ENCODE measurements around the gene UBL4A. TPM values are rescaled to one million over a fixed set of nuclear protein-coding genes. Genes with fewer than 3 reads are reported as not detected.

The UBL4A gene
- total RNA-seq, 1 donor from 2014 or later, result 20.9 TPM

- TF ChIP-seq CTCF (IDR thresholded peaks at IDR 0.05), result no peak
- ChIA-PET CTCF (no interaction called here), POLR2A (interaction anchor here (0.6 to 3.0 kb wide), 12 partner anchors 11 to 70 kb away, joined by 3 to 27 read pairs (median 4); partner anchors contain the start of genes FAM3A, FAM50A, LAGE3 and RPL10)
- intact Hi-C loops (cut with micrococcal nuclease), result loop anchor here (1.0 to 10.0 kb wide), 5 partner anchors 13 to 57 kb away; partner anchors contain the start of genes FAM3A, FAM50A, GDI1 and SLC10A3
- Mint-ChIP-seq H3K4me1 (peaks cover 14% of the 10 kb centered on the region), H3K4me3 (peak overlapping the region; percentile 93), H3K36me3 (ENCODE audit: low read depth) (peaks cover 20% of the 10 kb centered on the region), H3K9me3 (no peaks in the 10 kb centered on the region), H3K27me3 (no peaks in the 10 kb centered on the region), H3K27ac (peak overlapping the region; percentile 94)
- DNase-seq (no peak), ATAC-seq (ENCODE audit: low read depth) (peak; percentile 70)
Measured at GRCh38 chrX:154457491-154458115, 28.8 kb downstream of the UBL4A start.

GRCh38 chrX:154452823-154453222, 33.6 kb downstream of the UBL4A start:
- ChIA-PET CTCF (no interaction called here), POLR2A (no interaction called here)
- peaks cover 5% of the 10 kb centered on the region for H3K4me1 Mint-ChIP-seq
- H3K9me3 Mint-ChIP-seq, result no peaks in the 10 kb centered on the region
- no peak for TF ChIP-seq CTCF (IDR thresholded peaks at IDR 0.05)
- no peak overlapping the region for H3K27ac Mint-ChIP-seq
- ATAC-seq (ENCODE audit: low read depth), result no peak
- DNase-seq, result no peak
- intact Hi-C loops (cut with micrococcal nuclease), result loop anchor here (10.0 kb wide), 1 partner anchor 62 kb away; the partner anchor contains the start of gene FAM3A
- H3K27me3 Mint-ChIP-seq, result no peaks in the 10 kb centered on the region
- H3K36me3 Mint-ChIP-seq (ENCODE audit: low read depth), result peaks cover 28% of the 10 kb centered on the region
- H3K4me3 Mint-ChIP-seq, result no peak overlapping the region

GRCh38 chrX:154450312-154450711, 36.1 kb downstream of the UBL4A start:
- no peaks in the 10 kb centered on the region for H3K27me3 Mint-ChIP-seq
- no peak for ATAC-seq (ENCODE audit: low read depth)

GRCh38 chrX:154449618-154450017, 36.8 kb downstream of the UBL4A start:
- no peaks in the 10 kb centered on the region for H3K27me3 Mint-ChIP-seq
- H3K4me3 Mint-ChIP-seq, result no peak overlapping the region
- peaks cover 40% of the 10 kb centered on the region for H3K36me3 Mint-ChIP-seq (ENCODE audit: low read depth)
- intact Hi-C loops (cut with micrococcal nuclease), result loop anchor here (10.0 kb wide), 1 partner anchor 65 kb away; the partner anchor contains the start of gene FAM3A
- ATAC-seq (ENCODE audit: low read depth) (no peak), DNase-seq (no peak)
- no peak overlapping the region for H3K27ac Mint-ChIP-seq
- ChIA-PET CTCF (no interaction called here), POLR2A (interaction anchor here (0.9 kb wide), 1 partner anchor 10 kb away, joined by 3 read pairs; no protein-coding TSS in a partner anchor)
- no peaks in the 10 kb centered on the region for H3K9me3 Mint-ChIP-seq
- no peaks in the 10 kb centered on the region for H3K4me1 Mint-ChIP-seq
- TF ChIP-seq CTCF (IDR thresholded peaks at IDR 0.05), result no peak

More at GRCh38 chrX:154450312-154450711, 36.1 kb downstream of the UBL4A start:
- TF ChIP-seq CTCF (IDR thresholded peaks at IDR 0.05), result no peak
- Mint-ChIP-seq H3K27ac (no peak overlapping the region), H3K4me1 (no peaks in the 10 kb centered on the region), H3K4me3 (no peak overlapping the region), H3K9me3 (no peaks in the 10 kb centered on the region), H3K36me3 (ENCODE audit: low read depth) (peaks cover 40% of the 10 kb centered on the region)
- intact Hi-C loops (cut with micrococcal nuclease), result loop anchor here (10.0 kb wide), 1 partner anchor 64 kb away; the partner anchor contains the start of gene FAM3A
- ChIA-PET CTCF (no interaction called here), POLR2A (interaction anchor here (0.9 kb wide), 1 partner anchor 9 kb away, joined by 3 read pairs; no protein-coding TSS in a partner anchor)
- DNase-seq, result no peak

- Mint-ChIP-seq H3K27me3 (no peaks in the 10 kb centered on the region), H3K36me3 (ENCODE audit: low read depth) (peaks cover 40% of the 10 kb centered on the region), H3K9me3 (no peaks in the 10 kb centered on the region), H3K4me3 (no peak overlapping the region), H3K27ac (no peak overlapping the region), H3K4me1 (peaks cover 2% of the 10 kb centered on the region)
- ChIA-PET CTCF (no interaction called here), POLR2A (no interaction called here)
- DNase-seq, result no peak
- no peak for TF ChIP-seq CTCF (IDR thresholded peaks at IDR 0.05)
- intact Hi-C loops (cut with micrococcal nuclease), result no loop called here
- no peak for ATAC-seq (ENCODE audit: low read depth)
Measured at GRCh38 chrX:154448484-154448883, 37.9 kb downstream of the UBL4A start.
